Liver (tissue), 3 donors: ENCODE data around the gene HENMT1.

Experiments used
- RAD21 ChIP-seq, 2 donors: IDR thresholded peaks; 2 replicates each; pipeline ENCODE4 v1.6.1; 2016; ENCODE audit warnings: antibody characterized with exemption in 2 of 2, mild to moderate bottlenecking in 2 of 2
- SP1 ChIP-seq: IDR thresholded peaks from 2 replicates; pipeline ENCODE4 v1.6.1; 2018; ENCODE audit warnings: antibody characterized with exemption, mild to moderate bottlenecking
- YY1 ChIP-seq: IDR thresholded peaks from 2 replicates; pipeline ENCODE4 v1.6.1; 2016; ENCODE audit warnings: antibody characterized with exemption, mild to moderate bottlenecking
- TF ChIP-seq, protein P1 (sequence below): fragments of 150-350 bp; IDR thresholded peaks from 2 replicates; pipeline ENCODE4 v1.5.1; 2017; ENCODE audit warnings: improper control_type of control experiment, low read depth, low read length; ENCODE audit not compliant: missing input control
- TF ChIP-seq, protein P2 (sequence below): IDR thresholded peaks from 2 replicates; pipeline ENCODE4 v1.6.1; 2016; ENCODE audit warnings: antibody characterized with exemption
- TF ChIP-seq, protein P3 (sequence below): IDR thresholded peaks from 2 replicates; pipeline ENCODE4 v1.6.1; 2016; ENCODE audit warnings: antibody characterized with exemption, mild to moderate bottlenecking
- donor health status: healthy.
- donor health status: healthy.

DNA sequence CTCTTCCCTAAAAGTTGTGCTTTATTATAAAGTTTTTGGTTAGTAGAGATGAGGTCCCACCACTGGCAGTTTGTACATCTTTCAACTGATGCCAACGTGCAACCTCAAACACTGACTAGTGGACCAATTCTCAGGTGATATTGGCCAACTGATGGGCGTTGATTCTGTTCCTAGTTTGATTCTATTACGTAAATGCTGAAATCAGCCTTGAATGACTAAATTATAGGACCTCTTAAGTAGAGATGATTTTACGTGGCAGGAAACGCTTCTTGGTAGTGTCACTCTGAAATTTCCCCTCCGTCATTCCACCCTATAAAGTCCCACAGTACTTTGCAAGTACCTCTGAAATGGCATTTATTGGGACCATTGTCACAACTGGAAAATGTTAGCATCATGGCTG, 43.0 kb upstream of the HENMT1 start:
- TF ChIP-seq, protein P1, sequence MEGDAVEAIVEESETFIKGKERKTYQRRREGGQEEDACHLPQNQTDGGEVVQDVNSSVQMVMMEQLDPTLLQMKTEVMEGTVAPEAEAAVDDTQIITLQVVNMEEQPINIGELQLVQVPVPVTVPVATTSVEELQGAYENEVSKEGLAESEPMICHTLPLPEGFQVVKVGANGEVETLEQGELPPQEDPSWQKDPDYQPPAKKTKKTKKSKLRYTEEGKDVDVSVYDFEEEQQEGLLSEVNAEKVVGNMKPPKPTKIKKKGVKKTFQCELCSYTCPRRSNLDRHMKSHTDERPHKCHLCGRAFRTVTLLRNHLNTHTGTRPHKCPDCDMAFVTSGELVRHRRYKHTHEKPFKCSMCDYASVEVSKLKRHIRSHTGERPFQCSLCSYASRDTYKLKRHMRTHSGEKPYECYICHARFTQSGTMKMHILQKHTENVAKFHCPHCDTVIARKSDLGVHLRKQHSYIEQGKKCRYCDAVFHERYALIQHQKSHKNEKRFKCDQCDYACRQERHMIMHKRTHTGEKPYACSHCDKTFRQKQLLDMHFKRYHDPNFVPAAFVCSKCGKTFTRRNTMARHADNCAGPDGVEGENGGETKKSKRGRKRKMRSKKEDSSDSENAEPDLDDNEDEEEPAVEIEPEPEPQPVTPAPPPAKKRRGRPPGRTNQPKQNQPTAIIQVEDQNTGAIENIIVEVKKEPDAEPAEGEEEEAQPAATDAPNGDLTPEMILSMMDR: no peak
- TF ChIP-seq SP1 (no peak), RAD21 (IDR thresholded peaks at IDR 0.05) (no peak), YY1 (no peak)
- TF ChIP-seq, protein P2, sequence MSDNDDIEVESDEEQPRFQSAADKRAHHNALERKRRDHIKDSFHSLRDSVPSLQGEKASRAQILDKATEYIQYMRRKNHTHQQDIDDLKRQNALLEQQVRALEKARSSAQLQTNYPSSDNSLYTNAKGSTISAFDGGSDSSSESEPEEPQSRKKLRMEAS: no peak
- TF ChIP-seq, protein P3, sequence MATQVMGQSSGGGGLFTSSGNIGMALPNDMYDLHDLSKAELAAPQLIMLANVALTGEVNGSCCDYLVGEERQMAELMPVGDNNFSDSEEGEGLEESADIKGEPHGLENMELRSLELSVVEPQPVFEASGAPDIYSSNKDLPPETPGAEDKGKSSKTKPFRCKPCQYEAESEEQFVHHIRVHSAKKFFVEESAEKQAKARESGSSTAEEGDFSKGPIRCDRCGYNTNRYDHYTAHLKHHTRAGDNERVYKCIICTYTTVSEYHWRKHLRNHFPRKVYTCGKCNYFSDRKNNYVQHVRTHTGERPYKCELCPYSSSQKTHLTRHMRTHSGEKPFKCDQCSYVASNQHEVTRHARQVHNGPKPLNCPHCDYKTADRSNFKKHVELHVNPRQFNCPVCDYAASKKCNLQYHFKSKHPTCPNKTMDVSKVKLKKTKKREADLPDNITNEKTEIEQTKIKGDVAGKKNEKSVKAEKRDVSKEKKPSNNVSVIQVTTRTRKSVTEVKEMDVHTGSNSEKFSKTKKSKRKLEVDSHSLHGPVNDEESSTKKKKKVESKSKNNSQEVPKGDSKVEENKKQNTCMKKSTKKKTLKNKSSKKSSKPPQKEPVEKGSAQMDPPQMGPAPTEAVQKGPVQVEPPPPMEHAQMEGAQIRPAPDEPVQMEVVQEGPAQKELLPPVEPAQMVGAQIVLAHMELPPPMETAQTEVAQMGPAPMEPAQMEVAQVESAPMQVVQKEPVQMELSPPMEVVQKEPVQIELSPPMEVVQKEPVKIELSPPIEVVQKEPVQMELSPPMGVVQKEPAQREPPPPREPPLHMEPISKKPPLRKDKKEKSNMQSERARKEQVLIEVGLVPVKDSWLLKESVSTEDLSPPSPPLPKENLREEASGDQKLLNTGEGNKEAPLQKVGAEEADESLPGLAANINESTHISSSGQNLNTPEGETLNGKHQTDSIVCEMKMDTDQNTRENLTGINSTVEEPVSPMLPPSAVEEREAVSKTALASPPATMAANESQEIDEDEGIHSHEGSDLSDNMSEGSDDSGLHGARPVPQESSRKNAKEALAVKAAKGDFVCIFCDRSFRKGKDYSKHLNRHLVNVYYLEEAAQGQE: no peak
